Suprapubic skin (tissue), 4 donors: ENCODE measurements around the gene RNF32.

Experiments
- CTCF ChIP-seq, 2 donors: fragments of 200-600 bp in 1 of 2; fragments of 450-650 bp in 1 of 2; sonication (generic) in 1 of 2; IDR thresholded peaks; one replicate each; pipeline ENCODE4 v1.5.1; 2016 to 2019; ENCODE audit warnings: antibody characterized with exemption in 2 of 2, mild to moderate bottlenecking in 1 of 2, moderate library complexity in 1 of 2
- EP300 ChIP-seq: sonication (generic); formaldehyde crosslinking; IDR thresholded peaks from one replicate; pipeline ENCODE4 v1.6.1; 2017; ENCODE audit warnings: antibody characterized with exemption
- POLR2A ChIP-seq, 2 donors: fragments of 450-650 bp; IDR thresholded peaks; one replicate each; pipeline ENCODE4 v1.6.1; 2017; ENCODE audit warnings: antibody characterized with exemption in 2 of 2, mild to moderate bottlenecking in 2 of 2, moderate library complexity in 2 of 2
- POLR2AphosphoS5 ChIP-seq, 3 donors: sonication (generic); formaldehyde crosslinking; IDR thresholded peaks; one replicate each; pipeline ENCODE4 v1.6.1; 2017; ENCODE audit warnings: antibody characterized with exemption in 3 of 3

DNA sequence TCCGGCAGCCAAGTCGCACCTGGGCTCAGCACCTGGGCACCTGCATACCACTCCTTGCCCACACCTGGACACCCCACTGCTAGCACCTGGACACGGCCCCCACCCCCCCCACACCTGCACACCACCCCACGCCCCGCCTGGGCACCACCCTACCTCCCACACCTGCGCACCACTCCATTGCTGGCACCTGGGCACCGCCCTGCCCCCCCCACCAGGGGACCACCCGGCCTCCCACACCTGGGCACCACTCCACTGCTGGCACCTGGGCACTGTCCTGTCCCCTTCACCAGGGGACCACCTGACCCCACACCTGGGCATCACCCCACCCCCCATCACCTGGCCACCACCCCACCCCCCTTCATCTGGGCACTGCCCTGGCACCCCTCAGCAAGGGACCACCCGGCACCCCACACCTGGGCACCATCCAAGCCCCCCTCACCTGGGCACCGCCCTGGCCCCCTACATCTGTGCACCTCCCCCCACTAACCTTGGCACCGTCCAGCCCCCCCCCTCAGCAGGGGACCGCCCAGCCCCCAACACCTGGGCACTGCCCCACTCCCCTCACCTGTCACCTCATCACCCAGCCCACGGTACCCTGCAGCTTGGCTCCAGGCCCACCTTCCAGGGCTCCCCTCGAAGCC lies 33.8 kb upstream of the RNF32 start:
- TF ChIP-seq POLR2A (IDR thresholded peaks at IDR 0.05) (no peak), EP300 (no peak), CTCF (IDR thresholded peaks at IDR 0.05) (no peak), POLR2AphosphoS5 (IDR thresholded peaks at IDR 0.05) (no peak)
